Limb (tissue), 2 donors: ENCODE measurements around the gene METRNL.
"Not testable (repeated sequence)": the region's sequence is repeated elsewhere in the genome, so short reads cannot be mapped to it uniquely, and the experiment has no call there.

Experiments used
- DNase-seq, 2 donors: peaks; one replicate each; pipeline ENCODE4 v3.0.0-alpha.2; 2016; ENCODE audit errors: extremely low spot score in 2 of 2

METRNL gene

GRCh38 chr17:83052241-83052564, 27.2 kb upstream of the METRNL start:
- no peak for DNase-seq

DNA sequence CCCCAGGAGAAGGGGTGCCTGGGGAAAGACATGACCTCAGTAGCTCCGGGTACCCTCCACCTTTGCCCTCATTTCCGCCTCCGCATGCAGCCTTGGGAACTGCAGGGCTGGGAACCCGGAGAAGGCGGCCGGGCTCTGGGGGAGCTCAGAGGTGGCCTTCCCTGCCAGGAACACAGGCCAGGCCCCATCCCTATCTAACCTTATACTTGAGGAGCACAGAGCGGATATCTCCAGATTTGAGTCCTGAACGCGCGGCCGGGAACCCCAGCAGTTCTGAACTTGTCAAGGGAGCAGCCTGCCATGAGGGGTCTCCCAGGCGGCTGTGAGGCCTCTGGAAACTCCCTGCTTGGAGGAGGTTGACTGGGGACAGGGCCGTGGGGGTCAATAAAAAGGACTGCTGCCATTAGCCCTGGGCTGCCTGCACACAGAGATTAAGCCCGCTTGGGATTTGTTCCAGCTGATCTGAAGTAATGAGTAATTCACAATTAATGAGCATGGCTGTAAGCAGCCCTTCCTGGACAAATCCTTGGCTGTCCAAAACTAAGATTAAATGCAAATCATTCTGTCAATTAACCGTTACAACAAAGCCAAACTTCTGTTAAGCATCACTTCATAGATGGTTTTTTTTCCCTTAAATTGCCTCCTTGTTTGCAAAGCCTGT, 26.3 kb upstream of the METRNL start:
- peak in 1 of 2 donors; percentile 33 for DNase-seq

- peak in 1 of 2 donors; percentile 20 for DNase-seq
These were observed 25.5 kb upstream of the METRNL start for GRCh38 chr17:83053739-83054451.

GRCh38 chr17:83054518-83055125, 24.8 kb upstream of the METRNL start:
- DNase-seq = peak in 1 of 2 donors; percentile 13

DNA sequence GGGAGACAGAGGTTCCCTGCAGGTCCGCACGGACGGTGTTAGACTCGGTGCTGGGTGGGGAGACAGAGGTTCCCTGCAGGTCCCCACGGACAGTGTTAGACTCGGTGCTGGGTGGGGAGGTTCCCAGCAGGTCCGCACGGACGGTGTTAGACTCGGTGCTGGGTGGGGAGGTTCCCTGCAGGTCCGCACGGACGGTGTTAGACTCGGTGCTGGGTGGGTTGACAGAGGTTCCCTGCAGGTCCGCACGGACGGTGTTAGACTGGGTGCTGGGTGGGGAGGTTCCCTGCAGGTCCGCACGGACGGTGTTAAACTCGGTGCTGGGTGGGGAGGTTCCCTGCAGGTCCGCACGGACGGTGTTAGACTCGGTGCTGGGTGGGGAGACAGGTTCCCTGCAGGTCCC, 24.2 kb upstream of the METRNL start:
- not testable (repeated sequence) for DNase-seq

DNA sequence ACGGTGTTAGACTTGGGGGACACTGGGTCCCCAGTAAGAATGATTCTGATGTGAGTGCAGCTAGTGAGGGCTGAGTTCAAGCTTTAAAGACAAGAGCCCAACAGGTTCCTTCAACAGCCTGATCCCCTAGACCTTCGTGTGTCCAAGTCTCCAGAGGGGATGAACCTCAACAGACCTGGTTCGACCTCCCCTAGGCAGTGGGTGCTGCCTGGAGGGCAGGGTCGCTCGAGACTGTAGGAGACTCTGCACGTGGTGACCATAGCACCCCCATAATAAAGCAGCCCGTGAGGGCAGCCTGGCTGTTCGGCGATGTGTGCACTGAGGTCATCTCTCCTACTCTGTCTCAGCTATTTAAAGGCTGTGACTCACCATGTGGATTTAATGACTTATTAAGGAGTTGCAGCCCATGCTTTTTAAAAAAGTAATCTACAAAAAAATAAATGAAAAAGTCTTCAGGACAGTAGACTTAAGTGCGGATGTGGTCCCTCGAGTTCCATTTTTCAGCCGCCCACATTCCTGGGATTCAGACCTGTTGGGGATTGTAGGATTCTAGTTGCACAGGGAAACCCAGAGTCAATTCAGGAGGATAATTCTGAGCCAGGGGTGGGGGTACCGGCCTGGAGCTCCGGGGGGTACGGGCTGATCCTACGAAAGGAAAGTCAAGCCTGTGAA, 23.4 kb upstream of the METRNL start:
- peak in 1 of 2 donors; percentile 23 for DNase-seq

DNA sequence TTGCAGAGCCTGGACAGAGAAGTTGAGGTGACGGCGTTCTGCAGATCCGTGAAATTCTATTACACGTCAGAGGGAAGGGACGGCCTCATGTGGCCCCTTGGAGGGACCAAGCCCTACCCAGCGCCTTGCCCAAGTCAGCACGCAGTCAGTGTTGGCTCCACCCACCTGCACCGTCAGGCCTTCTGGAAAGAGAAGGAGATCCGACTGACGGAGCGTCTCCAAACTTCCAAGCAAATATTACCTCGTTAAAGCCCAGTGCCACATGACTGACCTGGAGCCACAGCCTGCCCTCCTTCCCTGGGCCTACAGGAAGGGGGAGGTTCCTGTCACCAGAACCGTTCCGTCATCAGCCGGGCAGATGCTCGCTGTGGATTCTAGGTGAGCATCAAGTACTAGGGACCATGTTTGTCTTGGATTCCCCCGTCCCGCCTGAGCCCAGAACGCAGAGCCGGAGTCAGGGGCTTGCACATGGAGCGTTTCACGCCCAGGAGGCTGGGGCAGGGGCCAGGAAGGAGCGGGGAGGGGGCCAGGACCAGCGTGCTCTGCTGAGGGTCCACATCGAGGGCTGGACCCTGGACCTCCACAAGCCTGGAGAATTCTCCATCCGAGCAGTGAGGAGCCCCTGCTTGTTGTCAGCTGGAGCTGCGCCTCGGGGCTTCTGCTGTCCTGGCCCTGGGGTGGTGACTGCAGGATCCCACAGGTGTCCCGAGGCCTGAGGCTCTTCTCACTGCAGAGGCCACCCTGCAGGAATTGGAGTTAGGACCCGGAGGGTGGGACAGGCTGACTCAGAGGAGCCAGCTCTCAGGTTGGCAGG, 22.6 kb upstream of the METRNL start:
- peak in 1 of 2 donors; percentile 24 for DNase-seq

DNA sequence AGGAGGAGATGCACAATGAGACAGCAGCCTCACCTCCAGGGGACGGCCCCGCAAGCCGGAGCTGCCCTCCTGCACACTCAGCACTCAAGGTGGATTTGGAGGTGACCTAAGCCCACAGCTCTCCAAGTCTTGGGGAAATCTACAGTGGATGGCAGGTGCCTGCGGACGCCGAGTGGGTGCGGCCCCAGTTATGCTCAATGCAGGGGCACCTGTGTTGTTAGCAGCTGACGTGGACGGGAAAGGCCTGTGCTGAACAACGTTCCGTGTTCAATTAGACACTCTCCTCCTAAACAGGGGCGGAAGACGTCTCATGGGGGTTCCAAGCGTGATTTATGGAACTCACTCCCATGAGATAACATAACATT, 22.0 kb upstream of the METRNL start:
- peak in 1 of 2 donors; percentile 17 for DNase-seq

- DNase-seq = peak in 1 of 2 donors; percentile 20
These were observed 21.6 kb upstream of the METRNL start for GRCh38 chr17:83057793-83058265.

- DNase-seq = peak in 1 of 2 donors; percentile 15
These were observed 21.1 kb upstream of the METRNL start for GRCh38 chr17:83058266-83058798.

DNA sequence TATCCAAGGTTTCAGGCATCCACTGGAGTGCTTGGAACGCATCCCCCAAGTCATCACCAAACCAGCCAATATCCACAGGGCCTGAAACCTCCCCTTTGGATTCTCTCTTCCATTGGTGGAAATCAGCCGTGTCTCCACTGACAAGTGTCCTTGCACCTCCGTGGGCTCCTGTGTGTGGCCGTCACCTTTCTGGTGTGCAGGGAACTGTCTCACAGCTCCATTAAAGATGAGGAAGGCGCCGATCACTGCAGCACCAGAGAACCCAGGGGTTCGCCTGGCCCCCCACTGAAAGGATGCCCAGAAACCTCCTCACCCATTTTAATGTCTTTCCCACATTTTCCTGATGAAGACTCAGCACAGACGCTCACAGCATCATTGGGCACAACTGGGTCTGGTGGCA, 17.8 kb upstream of the METRNL start:
- DNase-seq = no peak

DNA sequence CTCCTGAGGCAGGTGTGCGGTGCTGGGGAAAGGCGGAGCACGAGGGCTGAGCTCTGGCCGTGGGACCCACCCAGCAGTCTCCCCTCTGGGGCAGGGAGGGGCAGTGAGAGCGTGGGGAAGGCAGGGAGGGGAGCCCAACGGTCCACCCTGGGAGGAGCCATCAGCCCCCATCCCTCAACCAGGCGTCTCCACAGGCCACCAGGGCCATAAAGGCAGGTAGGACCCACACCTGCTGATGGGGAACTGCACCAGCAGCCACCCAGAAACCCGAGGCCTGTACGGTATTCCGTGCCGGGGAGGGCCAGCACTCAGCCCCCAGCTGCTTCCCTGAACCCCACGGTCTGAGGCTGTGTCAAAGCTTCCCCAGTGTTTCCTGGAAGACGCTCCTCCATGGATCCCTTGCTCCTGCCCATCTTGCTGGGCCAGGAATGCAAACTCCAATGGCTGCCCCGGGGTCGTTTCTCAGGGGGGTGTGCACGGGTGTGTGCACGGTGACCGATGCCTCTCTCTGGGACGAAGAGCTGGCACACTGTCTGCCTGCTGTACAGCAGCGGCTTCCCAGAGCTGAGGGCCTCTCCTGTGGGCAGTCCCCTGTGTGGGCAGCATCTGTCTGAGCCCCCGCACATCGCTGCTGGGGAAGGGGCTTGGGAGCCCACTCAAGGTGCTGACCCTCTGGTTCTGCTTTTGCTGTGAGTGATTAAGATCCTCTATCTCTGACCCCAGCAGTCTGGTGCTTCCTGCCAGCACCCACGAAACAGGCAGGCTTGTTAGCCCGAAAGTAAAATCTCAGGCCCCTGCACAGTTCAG, 17.2 kb upstream of the METRNL start:
- DNase-seq = no peak

DNA sequence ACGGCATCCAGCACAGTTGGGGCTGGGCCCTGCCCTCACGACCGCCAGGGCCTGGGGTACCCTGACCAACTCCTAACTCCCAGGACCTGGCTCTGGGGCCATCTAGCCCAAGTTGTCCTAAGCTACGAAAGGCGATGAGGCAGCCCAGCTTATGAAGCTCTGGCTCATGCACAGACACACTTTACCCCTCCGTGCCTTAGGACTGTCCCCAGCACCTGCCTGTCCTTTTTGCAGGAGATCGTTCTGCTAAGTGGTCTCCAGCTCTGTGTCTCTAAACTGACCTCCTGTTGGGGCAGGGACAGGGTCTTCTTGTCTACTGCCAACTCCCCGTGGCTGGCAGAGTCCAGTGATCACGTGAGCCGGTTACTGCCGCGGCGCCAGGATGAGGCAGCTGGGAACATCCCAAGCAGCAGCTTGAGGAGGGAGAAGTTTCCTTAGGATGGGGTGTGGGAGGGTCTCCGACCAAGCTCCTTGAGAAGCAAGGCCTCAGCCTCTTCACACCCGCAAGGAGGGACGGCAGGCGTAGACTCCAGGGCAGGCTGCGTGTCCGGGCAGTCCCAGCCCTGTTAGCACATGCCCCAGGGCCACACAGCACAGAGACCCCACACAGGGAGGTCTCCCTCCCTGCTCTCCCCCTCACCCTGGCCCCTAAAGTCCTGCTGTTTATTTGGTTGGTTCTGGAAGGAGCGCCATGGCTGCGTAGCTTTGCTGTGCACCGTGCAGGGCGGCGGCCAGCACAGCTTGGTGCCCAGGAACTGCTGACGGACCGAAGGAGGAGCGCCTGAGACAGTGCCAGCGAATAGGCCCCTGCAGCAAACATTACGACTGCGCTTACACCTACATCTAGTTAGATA, 16.4 kb upstream of the METRNL start:
- DNase-seq = peak in 1 of 2 donors; percentile 32

DNA sequence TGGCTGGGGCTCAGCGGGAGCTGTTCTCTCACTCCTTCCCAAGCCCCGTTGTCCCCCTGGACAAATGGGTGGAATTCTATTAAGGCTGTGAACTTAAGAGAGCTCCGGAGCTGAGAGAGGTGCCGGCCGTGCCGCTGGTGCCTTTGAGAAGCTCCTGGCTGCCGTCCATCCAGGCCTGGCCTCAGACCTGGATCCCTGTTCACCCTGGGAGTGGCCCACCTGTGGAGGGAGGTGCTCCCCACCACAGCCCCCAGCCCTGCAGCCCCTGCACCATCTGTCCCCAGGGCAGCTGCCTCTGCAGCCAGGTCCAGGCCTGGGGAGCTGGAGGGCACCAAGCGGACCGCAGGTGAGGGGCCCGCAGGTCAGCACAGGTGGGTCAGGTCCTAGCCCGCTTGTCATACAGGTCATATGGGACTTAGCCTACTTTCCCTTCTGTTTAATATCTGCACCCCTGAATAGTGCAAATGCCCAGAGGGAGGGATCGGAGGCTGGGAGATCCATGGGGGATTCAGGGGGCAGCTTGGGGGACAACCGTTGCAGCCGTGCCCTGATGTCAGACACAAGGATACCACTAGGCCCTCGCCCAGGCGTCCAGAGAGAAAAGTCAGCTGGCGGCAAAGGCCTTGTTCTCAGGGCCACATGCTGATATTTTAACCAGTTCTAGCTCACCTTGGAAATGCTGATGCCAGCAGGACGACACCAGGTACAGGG, 15.2 kb upstream of the METRNL start:
- DNase-seq = peak in 1 of 2 donors; percentile 19

- DNase-seq = no peak
These were observed 14.4 kb upstream of the METRNL start for GRCh38 chr17:83064732-83065659.

- DNase-seq = no peak
These were observed 13.5 kb upstream of the METRNL start for GRCh38 chr17:83065660-83066542.

DNA sequence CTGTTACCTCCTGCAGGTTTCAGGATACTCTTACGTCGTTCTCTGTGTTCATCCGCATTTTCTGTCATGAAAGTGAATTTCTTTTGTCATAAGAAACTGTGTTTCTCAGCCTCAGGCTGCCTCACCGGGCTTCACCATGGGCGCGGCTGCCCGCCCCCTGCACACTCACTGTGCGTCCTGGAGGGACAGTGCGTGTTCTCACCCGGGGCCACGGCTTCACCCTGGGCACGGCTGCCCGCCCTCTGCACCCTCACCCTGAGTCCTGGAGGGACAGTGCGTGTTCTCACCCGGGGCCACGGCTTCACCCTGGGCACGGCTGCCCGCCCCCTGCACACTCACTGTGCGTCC, 12.9 kb upstream of the METRNL start:
- not testable (repeated sequence) for DNase-seq
